GM10847 (cell line): ENCODE data around the gene TCAIM.

ENCODE experiments used
- POLR2A ChIP-seq: IDR thresholded peaks from 2 replicates; pipeline ENCODE4 v1.6.1; 2011; ENCODE audit not compliant: insufficient read length; ENCODE audit errors: extremely low read depth

TCAIM gene, protein sequence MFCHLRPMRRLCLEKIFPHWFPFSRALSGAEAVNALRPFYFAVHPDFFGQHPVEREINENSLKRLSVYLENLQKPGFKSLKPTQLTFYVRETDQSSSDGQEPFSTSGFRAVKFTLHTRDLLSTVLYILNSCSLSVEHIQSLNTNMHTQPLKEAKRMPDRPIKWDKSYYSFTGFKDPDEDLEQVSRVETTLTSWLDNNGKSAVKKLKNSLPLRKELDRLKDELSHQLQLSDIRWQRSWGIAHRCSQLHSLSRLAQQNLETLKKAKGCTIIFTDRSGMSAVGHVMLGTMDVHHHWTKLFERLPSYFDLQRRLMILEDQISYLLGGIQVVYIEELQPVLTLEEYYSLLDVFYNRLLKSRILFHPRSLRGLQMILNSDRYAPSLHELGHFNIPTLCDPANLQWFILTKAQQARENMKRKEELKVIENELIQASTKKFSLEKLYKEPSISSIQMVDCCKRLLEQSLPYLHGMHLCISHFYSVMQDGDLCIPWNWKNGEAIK

DNA sequence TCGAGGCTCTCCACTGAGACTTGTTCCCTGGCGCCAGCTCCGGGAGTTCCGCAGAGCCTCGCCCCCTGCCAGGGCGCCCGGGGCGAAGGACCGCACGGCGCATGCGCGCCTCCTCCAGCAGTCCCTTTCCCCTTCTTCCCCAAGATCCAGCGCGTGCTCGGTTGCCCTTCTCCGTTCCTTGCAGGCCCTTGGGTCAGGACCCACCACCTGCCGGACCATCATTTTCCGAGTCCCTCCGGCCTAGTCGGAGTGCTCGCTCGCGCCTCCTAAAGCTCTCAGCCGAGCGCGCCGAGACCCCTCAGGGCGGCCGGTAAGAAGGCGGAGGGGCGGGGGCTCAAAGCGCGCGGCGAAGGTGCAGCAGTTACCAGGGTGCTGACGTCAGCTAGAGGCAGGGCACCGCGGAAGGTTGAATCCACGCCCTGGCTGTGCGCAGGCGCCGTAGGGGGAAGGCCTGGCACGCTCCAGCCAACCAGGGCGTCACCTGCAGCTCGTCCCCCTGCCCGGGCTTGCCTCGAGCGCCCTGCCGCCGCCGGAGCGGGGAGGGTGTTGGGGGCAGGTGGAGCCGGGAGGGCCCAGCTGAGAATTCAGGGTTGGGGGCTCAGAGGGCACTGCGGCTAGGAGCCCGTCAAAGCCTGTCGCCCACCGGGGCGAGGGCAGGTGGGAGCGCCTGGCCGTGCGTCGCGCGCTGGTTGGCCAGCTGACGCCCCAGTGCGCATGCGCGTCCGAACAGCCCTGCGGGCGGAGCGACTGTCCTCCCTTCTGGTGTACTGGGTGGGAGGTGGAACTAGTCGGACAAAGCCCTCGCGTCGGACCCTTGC lies at the start of gene TCAIM:
Gene TCAIM (plus strand): TSS at position 757 of the 818 bp plus-strand sequence. CDS start 16,017 bp downstream, outside the sequence.
- peak; percentile 87 for TF ChIP-seq POLR2A

DNA sequence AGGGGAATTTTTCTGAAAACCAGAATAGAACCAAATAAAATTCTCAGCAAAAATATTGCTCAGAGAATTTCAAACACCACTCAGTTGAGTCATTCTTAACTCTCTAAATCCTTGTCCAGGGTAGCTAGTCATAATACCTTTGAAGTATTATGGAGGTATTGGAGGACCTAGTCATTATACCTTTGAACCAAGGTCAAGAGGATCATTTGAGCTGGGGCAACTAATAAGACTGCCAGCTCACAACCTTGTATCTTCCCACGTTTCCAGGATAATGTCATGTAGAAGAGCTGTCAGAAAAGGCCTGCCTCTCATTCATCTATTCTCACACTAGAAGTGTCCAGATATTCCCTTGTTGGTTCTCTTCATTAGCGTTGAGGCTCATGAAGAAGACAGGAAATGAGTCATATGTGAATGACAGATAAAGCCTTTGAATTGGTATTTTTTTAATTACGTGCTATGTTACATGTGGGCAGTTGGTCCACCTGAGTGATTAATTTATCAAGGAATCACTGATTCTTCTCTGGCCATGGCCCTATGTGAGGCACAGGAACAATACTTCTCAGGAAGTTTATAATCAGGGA lies 48.6 kb upstream of the TCAIM start:
- TF ChIP-seq POLR2A, result no peak

DNA sequence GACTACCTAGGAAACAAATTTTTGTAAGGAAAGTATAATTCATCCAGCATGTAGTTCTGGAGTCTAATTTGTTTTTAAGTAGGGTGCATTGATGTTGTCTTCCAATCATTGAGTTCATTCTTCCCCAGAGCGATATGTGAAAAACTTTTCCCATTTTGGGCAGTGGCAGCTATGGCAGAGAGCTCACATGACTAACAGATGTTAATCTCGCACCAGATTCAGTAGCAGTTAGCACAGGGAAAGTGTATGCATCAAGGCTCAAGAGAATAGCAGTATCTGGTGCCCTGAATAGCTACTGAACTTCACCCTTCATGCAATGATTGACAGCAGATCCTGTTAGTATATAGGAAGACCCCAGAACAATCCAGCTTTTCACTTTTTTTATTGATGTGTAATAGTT lies 46.3 kb upstream of the TCAIM start:
- no peak for TF ChIP-seq POLR2A

DNA sequence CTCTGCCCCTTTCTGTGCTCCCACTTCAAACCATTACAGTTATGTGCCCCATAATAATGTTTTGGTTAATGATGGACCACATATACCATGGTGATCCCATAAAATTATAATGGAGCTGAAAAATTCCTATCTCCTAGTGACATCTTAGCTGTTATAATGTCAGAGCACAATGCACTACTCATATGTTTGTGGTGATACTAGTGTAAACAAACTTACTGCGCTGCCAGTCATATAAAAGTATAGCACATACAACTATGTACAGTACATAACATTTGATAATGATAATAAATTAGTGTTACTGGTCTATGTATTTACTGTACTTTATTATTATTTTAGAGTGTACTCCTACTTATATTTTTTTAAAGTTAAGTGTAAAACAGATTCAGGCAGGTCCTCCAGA lies 45.6 kb upstream of the TCAIM start:
- TF ChIP-seq POLR2A, result no peak

DNA sequence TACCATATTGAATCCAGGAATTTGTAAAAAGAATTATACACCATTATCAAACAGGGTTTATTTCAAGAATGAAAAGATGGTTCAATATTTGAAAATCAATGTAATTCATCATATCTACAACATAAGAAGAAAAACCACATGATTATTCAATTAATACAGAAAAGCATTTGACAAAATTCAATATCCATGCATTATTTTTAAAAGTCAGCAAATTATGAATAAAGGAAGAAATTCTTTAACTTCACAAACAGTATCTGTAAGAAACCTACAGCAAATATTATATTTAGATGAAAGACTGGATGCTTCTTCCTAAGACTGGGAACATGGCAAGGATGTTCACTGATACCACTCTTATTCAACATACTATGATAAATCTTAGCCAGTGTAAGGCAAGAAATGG lies 41.3 kb upstream of the TCAIM start:
- TF ChIP-seq POLR2A, result no peak

DNA sequence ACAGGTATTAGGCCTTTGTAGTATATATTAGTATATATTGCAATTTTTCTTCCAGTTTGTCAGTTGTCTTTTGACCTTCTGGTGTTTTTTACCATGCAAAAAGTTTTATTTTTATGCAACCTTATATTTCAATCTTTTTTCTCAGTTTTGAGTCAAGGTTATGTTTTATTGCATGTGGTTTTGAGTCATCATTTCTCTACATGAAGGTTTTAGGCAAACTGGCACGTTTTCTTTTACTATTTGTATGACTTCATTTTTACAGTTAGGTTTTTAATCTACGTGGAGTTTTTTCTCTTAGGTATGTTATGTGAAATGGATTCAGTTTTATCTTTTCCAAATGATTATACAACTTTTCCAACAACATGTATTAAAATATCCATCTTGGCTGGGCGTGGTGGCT lies 36.8 kb upstream of the TCAIM start:
- no peak for TF ChIP-seq POLR2A

DNA sequence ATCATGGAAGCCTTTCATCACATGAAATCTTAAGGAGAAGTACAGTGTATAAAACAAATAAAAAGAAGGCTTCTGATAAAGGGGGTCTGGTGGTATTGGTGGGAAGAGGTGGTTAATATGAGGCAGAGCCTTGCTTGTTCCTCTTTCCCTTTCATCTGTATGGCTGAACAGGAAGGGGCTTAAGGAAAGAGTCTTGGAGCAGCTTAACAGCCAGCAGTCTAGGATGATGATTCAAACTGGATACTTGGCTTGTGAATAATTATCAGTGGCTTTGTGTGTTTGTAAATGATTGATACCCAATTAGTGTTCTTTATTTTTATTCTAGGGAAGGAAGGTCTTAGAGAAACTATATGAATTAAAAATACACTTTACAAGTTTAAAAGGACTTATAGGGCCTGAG lies 29.1 kb upstream of the TCAIM start:
- TF ChIP-seq POLR2A, result no peak

DNA sequence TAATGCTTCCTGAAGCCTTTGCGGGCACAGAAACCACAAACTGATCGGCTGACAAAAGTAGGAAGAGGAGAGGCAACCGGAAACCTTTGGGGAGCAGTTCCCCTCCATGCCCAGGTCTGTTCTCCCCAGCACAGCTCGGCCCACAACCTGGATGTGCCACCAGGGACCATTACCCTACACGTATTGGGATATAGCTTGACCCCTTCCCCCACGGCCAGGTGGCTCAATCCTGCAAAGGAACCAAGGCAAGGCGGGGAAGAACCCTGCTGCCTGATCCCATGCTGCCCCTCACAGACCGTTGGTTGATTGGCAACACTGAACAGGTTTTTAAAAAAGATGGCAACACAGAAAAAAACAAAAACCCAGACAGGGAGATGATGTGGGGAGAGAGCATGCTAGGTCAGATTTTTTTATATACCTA lies 19.7 kb upstream of the TCAIM start:
- no peak for TF ChIP-seq POLR2A

DNA sequence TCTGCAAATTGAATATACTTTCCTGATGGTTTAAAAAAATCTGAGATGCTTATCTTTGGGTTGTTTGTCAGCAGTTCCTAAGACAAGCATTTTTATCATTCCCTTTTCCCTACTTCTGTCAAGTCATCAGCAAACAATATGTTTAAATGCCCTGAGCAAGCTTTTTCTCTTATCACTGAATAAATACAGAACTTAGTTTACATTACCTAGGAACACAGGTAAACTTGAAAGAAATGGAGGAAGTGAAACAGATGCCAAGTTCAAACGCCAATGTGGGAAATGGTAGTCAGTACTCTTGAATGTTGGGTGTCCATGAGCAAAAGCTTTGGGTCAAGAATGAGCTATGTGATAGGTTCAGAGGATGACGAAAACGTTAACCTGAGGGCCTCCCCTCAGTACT lies 17.2 kb upstream of the TCAIM start:
- no peak for TF ChIP-seq POLR2A

DNA sequence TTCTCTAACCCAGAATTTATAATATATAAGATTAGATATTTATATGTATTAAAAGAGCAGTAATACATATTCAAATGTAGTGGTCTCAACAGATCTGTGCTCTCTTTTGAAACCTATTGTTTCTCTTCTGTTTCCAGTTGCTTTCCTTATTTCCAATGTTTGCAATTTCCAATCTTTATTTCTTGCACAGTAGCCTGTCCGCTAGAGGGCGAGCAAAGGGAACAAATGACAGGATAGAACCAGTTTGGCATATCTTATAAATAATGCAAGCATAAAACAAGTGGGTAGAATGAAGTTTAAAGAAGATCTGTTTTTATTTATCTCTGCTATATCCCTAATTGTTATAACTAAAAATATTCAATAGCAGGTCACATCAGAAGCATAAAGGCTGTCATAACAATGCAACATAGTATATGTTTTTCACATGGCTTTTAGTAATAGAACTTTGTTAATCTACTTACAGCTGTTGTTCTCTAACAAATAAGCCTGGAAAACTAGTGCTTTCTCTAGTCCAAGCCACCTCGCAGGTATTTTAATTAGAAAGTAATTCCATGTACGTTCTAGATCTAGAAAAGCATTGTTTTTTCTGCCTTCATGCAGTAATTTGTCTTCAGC lies 15.1 kb upstream of the TCAIM start:
- no peak for TF ChIP-seq POLR2A

DNA sequence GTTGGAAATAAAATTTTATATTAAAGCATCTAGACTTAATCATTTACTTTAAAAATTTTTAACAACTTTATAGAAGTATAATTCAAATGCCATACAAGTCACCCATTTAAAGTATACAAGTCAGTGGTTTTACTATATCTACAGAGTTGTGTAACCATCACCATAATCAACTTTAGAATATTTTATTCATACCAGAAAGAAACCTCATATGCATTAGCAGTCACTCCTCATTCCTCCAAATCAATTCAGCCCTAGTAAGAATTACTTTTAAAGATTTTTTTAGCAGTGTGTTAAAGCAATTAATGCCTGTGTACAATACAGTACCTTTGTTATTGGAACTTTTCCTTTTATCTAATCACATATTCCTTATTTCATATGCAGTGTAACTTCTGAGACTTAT lies 14.0 kb upstream of the TCAIM start:
- no peak for TF ChIP-seq POLR2A

DNA sequence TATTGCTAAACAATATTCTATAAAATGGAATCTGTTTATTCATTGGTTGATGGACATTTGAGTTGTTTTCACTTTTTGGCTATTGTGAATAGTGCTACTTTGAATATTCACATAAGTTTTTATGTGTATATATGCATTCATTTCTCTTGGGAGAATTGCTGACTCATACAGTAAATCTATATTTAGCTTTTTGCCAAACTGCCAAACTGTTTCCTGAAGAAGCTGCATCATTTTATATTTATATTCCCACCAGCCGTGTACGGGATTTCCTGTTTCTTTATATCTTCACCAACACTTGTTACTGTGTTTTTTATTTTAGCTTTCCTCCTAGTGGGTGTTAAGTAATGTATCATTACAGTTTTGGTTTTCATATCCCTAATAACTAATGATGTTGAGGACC lies 12.5 kb upstream of the TCAIM start:
- no peak for TF ChIP-seq POLR2A

DNA sequence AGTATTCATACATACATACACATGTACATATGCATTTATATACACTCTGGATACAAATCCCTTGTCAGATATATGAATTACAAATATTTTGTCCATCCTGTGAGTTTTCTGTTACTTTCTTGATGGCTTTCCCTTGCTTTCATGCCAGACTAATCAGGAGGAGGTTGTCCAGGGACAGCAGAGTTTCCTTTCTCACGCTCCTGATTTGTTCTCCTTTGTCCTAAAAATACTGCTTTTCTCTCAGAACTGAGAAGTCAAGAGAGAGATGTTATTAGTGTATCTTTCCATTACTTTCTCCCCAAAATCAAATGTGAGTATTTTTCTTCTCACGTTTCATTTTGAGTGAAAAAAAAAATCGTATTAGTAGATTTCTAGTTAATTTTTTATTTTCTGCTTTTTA lies 12.1 kb upstream of the TCAIM start:
- TF ChIP-seq POLR2A, result no peak

DNA sequence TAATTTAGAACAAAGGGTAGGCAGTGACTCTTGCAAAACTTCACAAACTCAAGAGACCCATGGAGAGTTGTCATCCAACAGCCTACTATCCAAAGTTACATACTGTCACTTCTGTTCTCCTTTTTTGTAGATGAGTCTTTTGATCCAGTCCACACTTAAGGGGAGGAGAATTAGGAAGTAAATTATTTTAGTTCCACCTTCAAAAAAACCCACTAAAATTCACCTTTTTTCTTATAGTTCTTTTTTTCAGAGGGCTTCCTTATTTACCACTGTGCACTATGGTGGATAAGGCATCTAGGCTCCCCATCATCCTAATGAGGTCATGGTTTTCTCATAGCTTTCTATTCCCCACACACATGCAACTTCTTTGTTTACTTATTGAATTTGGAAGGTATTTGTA lies 8.6 kb upstream of the TCAIM start:
- TF ChIP-seq POLR2A, result no peak

DNA sequence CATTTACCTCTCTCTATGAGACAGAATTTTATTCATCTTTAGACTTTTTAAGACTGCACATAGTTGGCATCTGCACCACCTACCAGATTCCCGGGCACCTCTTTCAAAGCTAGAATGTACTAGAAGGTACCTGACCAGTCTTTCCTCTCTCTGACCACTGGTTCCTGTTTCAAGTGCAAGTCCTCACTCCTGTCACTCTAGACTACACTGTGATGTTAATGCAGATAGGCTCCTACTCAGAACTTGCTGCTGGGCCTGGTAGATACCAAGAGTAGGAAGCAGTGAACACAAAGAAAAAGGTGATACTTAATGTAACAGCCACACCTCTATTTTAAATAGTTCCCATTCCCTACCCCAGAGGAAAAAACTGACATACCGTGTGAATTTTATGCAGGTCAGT lies 8.1 kb upstream of the TCAIM start:
- no peak for TF ChIP-seq POLR2A
